ENCODE results near the gene VPS45. TPM values are rescaled to one million over a fixed set of nuclear protein-coding genes. Genes with fewer than 3 reads are reported as not detected.

The VPS45 gene
- total and polyA plus RNA-seq, 2 of the 8 experiments (the other 6 are each of a cell fraction or from before 2014, with no cell fraction given), result 19.1 to 27.6 TPM

- TF ChIP-seq ATF2 (IDR thresholded peaks at IDR 0.05; ENCODE audit: low read length) (no peak), SP2 (IDR thresholded peaks at IDR 0.05; ENCODE audit: low read length) (no peak), EGR1 (IDR thresholded peaks at IDR 0.05; ENCODE audit: borderline replicate concordance, low read depth, low read length) (no peak), SRF (IDR thresholded peaks at IDR 0.05; ENCODE audit: low read depth, low read length) (no peak)
Observed at GRCh38 chr1:150085406-150085805, 17.8 kb downstream of the VPS45 start (continued).

Measured in H1 (cell line).